GM23338 (cell line): ENCODE results near the gene PRSS36. TPM values are rescaled to one million over a fixed set of nuclear protein-coding genes. Genes with fewer than 3 reads are reported as not detected.

Source experiments
- ATAC-seq: fragments of 200-7000 bp; cut with Tn5 transposase; 3 replicates; pipeline ENCODE4 v1.9.1; 2020
- DNase-seq: peaks from one replicate; pipeline ENCODE4 v3.0.0-alpha.2; 2015; ENCODE audit warnings: low spot score
- H2AFZ ChIP-seq: fragments of 200-600 bp; sonication (generic); 2 replicates; pipeline ENCODE4 v1.8.0; 2016; ENCODE audit warnings: antibody characterized with exemption, mild to moderate bottlenecking, moderate library complexity
- H3F3A ChIP-seq: fragments of 200-600 bp; sonication (generic); replicated peaks from 2 replicates; pipeline ENCODE4 v1.8.0; 2017; ENCODE audit warnings: antibody characterized with exemption, mixed run types, low read depth
- H3K27ac ChIP-seq: fragments of 200-600 bp; sonication (generic); 2 replicates; pipeline ENCODE4 v1.6.1; 2016; ENCODE audit warnings: low read depth
- H3K27me3 ChIP-seq: fragments of 200-600 bp; sonication (generic); 2 replicates; pipeline ENCODE4 v1.8.0; 2016; ENCODE audit warnings: mild to moderate bottlenecking, mixed run types, moderate library complexity; ENCODE audit not compliant: insufficient read depth
- H3K36me3 ChIP-seq: fragments of 200-600 bp; sonication (generic); 2 replicates; pipeline ENCODE4 v1.8.0; 2016; ENCODE audit warnings: mild to moderate bottlenecking; ENCODE audit not compliant: insufficient read depth
- H3K4me1 ChIP-seq: fragments of 200-600 bp; sonication (generic); 2 replicates; pipeline ENCODE4 v1.8.0; 2016; ENCODE audit warnings: mild to moderate bottlenecking, moderate library complexity; ENCODE audit not compliant: insufficient read depth
- H3K4me2 ChIP-seq: fragments of 200-600 bp; sonication (generic); 2 replicates; pipeline ENCODE4 v1.7.1; 2017; ENCODE audit warnings: mixed run types
- H3K4me3 ChIP-seq: fragments of 200-600 bp; sonication (generic); 2 replicates; pipeline ENCODE4 v1.6.1; 2016; ENCODE audit warnings: mixed run types
- H3K79me2 ChIP-seq: fragments of 200-600 bp; sonication (generic); replicated peaks from 2 replicates; pipeline ENCODE4 v1.8.0; 2017; ENCODE audit warnings: mild to moderate bottlenecking; ENCODE audit not compliant: insufficient read depth
- H3K9me2 ChIP-seq: fragments of 200-600 bp; sonication (generic); 2 replicates; pipeline ENCODE4 v1.8.0; 2017; ENCODE audit not compliant: insufficient read depth
- H4K20me1 ChIP-seq: fragments of 200-600 bp; sonication (generic); replicated peaks from 2 replicates; pipeline ENCODE4 v1.8.0; 2017; ENCODE audit warnings: mild to moderate bottlenecking; ENCODE audit not compliant: insufficient read depth
- H3K27ac Mint-ChIP-seq: 2 replicates; pipeline ENCODE4 v1.8.0; 2020; ENCODE audit warnings: inconsistent platforms, mild to moderate bottlenecking, moderate library complexity, mixed read lengths
- H3K27me3 Mint-ChIP-seq: 3 replicates; pipeline ENCODE4 v1.8.0; 2022; ENCODE audit warnings: low read depth, mild to moderate bottlenecking, moderate library complexity, mixed read lengths, inconsistent platforms; ENCODE audit not compliant: insufficient read depth, poor library complexity
- H3K36me3 Mint-ChIP-seq: 3 replicates; pipeline ENCODE4 v1.8.0; 2021; ENCODE audit warnings: low read depth, mild to moderate bottlenecking, inconsistent platforms, moderate library complexity, mixed read lengths
- H3K4me1 Mint-ChIP-seq: 3 replicates; pipeline ENCODE4 v1.8.0; 2020; ENCODE audit warnings: mild to moderate bottlenecking, inconsistent platforms, mixed read lengths
- H3K4me3 Mint-ChIP-seq: 3 replicates; pipeline ENCODE4 v1.8.0; 2021; ENCODE audit warnings: moderate library complexity, mild to moderate bottlenecking, inconsistent platforms, mixed read lengths
- H3K9me3 Mint-ChIP-seq: 3 replicates; pipeline ENCODE4 v1.8.0; 2020; ENCODE audit warnings: moderate library complexity, mild to moderate bottlenecking, inconsistent platforms, mixed read lengths
- CREB1 ChIP-seq: fragments of 250-450 bp; sonication (Bioruptor Pico); IDR thresholded peaks from 2 replicates; pipeline ENCODE4 v1.5.0; 2020; ENCODE audit warnings: low read depth, mild to moderate bottlenecking, moderate library complexity
- EZH2 ChIP-seq: fragments of 200-600 bp; sonication (generic); IDR thresholded peaks from one replicate; pipeline ENCODE4 v1.8.0; 2017; ENCODE audit warnings: antibody characterized with exemption, mild to moderate bottlenecking, low read depth; ENCODE audit not compliant: unreplicated experiment
- NANOG ChIP-seq: IDR thresholded peaks from 2 replicates; pipeline ENCODE4 v1.6.1; 2016; ENCODE audit warnings: antibody characterized with exemption, borderline replicate concordance
- ZNF114 ChIP-seq: fragments of 250-450 bp; sonication (Bioruptor Pico); IDR thresholded peaks from 2 replicates; pipeline ENCODE4 v1.5.0; 2020; ENCODE audit warnings: mild to moderate bottlenecking, moderate library complexity
- ZNF331 ChIP-seq: fragments of 250-450 bp; sonication (Bioruptor Pico); IDR thresholded peaks from 2 replicates; pipeline ENCODE4 v1.5.0; 2020; ENCODE audit warnings: low read depth, mild to moderate bottlenecking, moderate library complexity
- polyA plus RNA-seq: library from polyadenylated mRNA; unstranded; fragments of >200 nt; fragmentation: Nextera tagmentation; extraction: Ambion mirVana; gene quantifications from 2 replicates; pipeline ENCODE4 v1.2.1, GENCODE V29; 2016
- total RNA-seq: library from RNA; depleted of rRNA; stranded (reverse); fragments of >200 nt; shearing (Covaris generic); gene quantifications from 2 replicates; pipeline ENCODE4 v1.2.3, GENCODE V29; 2014
- TF ChIP-seq, protein P1 (sequence below): fragments of 250-450 bp; sonication (Bioruptor Pico); IDR thresholded peaks from 2 replicates; pipeline ENCODE4 v1.5.0; 2020; ENCODE audit warnings: mild to moderate bottlenecking, moderate library complexity
- TF ChIP-seq, protein P2 (sequence below): IDR thresholded peaks from 2 replicates; pipeline ENCODE4 v1.6.1; 2016; ENCODE audit warnings: antibody characterized with exemption

The PRSS36 gene
- total and polyA plus RNA-seq, 2 experiments from 2014 or later, result 0.91 to 1.4 TPM

DNA sequence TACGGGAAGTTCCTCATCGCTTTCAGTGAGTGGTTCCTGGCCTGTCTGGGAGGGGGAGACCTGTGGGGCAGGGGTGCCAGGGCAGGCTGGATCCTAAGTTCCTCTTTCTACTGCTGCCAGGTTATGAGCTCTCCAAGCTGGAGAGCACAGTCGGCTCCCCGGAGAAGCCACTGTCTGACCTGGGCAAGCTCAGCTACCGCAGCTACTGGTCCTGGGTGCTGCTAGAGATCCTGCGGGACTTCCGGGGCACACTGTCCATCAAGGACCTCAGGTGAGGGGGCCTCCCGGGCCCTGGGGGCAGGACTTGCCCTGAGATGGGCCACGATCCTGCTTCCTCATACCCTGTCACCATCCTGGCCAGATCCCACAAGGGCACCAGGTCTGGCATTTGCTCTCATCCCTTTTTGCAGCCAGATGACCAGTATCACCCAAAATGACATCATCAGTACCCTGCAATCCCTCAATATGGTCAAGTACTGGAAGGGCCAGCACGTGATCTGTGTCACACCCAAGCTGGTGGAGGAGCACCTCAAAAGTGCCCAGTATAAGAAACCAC, 19.5 kb downstream of the PRSS36 start (continued):
- TF ChIP-seq, protein P1, sequence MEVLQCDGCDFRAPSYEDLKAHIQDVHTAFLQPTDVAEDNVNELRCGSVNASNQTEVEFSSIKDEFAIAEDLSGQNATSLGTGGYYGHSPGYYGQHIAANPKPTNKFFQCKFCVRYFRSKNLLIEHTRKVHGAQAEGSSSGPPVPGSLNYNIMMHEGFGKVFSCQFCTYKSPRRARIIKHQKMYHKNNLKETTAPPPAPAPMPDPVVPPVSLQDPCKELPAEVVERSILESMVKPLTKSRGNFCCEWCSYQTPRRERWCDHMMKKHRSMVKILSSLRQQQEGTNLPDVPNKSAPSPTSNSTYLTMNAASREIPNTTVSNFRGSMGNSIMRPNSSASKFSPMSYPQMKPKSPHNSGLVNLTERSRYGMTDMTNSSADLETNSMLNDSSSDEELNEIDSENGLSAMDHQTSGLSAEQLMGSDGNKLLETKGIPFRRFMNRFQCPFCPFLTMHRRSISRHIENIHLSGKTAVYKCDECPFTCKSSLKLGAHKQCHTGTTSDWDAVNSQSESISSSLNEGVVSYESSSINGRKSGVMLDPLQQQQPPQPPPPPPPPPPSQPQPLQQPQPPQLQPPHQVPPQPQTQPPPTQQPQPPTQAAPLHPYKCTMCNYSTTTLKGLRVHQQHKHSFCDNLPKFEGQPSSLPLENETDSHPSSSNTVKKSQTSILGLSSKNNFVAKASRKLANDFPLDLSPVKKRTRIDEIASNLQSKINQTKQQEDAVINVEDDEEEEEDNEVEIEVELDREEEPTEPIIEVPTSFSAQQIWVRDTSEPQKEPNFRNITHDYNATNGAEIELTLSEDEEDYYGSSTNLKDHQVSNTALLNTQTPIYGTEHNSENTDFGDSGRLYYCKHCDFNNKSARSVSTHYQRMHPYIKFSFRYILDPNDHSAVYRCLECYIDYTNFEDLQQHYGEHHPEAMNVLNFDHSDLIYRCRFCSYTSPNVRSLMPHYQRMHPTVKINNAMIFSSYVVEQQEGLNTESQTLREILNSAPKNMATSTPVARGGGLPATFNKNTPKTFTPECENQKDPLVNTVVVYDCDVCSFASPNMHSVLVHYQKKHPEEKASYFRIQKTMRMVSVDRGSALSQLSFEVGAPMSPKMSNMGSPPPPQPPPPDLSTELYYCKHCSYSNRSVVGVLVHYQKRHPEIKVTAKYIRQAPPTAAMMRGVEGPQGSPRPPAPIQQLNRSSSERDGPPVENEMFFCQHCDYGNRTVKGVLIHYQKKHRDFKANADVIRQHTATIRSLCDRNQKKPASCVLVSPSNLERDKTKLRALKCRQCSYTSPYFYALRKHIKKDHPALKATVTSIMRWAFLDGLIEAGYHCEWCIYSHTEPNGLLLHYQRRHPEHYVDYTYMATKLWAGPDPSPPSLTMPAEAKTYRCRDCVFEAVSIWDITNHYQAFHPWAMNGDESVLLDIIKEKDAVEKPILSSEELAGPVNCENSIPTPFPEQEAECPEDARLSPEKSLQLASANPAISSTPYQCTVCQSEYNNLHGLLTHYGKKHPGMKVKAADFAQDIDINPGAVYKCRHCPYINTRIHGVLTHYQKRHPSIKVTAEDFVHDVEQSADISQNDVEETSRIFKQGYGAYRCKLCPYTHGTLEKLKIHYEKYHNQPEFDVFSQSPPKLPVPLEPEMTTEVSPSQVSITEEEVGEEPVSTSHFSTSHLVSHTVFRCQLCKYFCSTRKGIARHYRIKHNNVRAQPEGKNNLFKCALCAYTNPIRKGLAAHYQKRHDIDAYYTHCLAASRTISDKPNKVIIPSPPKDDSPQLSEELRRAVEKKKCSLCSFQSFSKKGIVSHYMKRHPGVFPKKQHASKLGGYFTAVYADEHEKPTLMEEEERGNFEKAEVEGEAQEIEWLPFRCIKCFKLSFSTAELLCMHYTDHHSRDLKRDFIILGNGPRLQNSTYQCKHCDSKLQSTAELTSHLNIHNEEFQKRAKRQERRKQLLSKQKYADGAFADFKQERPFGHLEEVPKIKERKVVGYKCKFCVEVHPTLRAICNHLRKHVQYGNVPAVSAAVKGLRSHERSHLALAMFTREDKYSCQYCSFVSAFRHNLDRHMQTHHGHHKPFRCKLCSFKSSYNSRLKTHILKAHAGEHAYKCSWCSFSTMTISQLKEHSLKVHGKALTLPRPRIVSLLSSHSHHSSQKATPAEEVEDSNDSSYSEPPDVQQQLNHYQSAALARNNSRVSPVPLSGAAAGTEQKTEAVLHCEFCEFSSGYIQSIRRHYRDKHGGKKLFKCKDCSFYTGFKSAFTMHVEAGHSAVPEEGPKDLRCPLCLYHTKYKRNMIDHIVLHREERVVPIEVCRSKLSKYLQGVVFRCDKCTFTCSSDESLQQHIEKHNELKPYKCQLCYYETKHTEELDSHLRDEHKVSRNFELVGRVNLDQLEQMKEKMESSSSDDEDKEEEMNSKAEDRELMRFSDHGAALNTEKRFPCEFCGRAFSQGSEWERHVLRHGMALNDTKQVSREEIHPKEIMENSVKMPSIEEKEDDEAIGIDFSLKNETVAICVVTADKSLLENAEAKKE (CRISPR knock-in tag), result no peak
- TF ChIP-seq, protein P2, sequence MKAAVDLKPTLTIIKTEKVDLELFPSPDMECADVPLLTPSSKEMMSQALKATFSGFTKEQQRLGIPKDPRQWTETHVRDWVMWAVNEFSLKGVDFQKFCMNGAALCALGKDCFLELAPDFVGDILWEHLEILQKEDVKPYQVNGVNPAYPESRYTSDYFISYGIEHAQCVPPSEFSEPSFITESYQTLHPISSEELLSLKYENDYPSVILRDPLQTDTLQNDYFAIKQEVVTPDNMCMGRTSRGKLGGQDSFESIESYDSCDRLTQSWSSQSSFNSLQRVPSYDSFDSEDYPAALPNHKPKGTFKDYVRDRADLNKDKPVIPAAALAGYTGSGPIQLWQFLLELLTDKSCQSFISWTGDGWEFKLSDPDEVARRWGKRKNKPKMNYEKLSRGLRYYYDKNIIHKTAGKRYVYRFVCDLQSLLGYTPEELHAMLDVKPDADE, result no peak
- TF ChIP-seq EZH2 (no peak), ZNF331 (CRISPR knock-in tag) (no peak), CREB1 (no peak)

DNA sequence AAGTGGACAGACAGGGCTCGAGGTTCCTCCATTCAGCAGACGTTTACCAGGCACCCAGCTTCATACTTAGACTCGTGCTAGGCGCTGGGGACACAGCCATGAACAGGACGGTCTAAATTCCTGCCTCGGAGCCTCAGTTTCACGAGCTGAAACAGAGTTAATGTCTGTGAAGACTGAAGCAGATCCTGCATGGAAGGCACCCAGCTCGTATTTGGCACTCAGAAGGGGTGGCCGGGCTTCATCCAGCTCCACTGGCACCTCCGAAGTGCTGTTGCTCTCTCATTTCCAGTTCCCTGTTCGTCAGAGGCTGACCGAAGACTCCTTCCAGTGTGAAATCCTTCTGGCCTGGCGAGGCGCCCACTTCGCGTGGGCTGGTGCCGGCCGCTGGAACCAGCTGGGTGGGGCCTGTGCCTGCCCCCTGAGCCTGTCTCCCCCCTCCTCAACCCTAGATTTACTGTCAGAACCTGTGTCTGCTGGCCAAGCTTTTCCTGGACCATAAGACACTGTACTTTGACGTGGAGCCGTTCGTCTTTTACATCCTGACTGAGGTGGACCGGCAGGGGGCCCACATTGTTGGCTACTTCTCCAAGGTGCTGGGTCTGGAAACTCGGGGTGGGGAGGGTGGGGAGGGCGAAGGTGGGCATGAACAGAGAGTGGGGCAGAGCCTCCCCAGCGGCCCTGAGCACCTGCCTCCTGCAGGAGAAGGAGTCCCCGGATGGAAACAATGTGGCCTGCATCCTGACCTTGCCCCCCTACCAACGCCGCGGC, 20.1 kb downstream of the PRSS36 start:
- DNase-seq, result no peak
- Mint-ChIP-seq H3K4me1 (peaks cover 44% of the 10 kb centered on the region), H3K4me3 (no peak overlapping the region), H3K9me3 (peaks cover 2% of the 10 kb centered on the region; the same call in 1 of the 3 replicates), H3K27ac (peak overlapping the region; percentile 98), H3K27me3 (peaks cover 22% of the 10 kb centered on the region), H3K36me3 (peaks cover 45% of the 10 kb centered on the region)
- Histone ChIP-seq H3K36me3 (peaks cover 9% of the 10 kb centered on the region), H3K27me3 (no peaks in the 10 kb centered on the region), H3K4me3 (no peak overlapping the region), H4K20me1 (no peaks in the 10 kb centered on the region; the same call in 1 of the 2 replicates), H3K4me2 (no peak overlapping the region), H3K79me2 (peaks cover 8% of the 10 kb centered on the region; the same call in 1 of the 2 replicates), H3K27ac (peak overlapping the region; percentile 84; the same call in 1 of the 2 replicates), H3K4me1 (peaks cover 28% of the 10 kb centered on the region), H2AFZ (no peak overlapping the region), H3K9me2 (no peaks in the 10 kb centered on the region), H3F3A (no peaks in the 10 kb centered on the region; the same call in 1 of the 2 replicates)
- no peak for ATAC-seq
- TF ChIP-seq NANOG (no peak), EZH2 (no peak), ZNF114 (CRISPR knock-in tag) (no peak)
- TF ChIP-seq, protein P1 (CRISPR knock-in tag), result no peak
